ENCODE measurements around the gene PARPBP. TPM values are rescaled to one million over a fixed set of nuclear protein-coding genes. Genes with fewer than 3 reads are reported as not detected.
"Not testable (repeated sequence)": the region's sequence is repeated elsewhere in the genome, so short reads cannot be mapped to it uniquely, and the experiment has no call there.

Gene PARPBP
- total RNA-seq, 1 donor: 13.0 TPM

DNA sequence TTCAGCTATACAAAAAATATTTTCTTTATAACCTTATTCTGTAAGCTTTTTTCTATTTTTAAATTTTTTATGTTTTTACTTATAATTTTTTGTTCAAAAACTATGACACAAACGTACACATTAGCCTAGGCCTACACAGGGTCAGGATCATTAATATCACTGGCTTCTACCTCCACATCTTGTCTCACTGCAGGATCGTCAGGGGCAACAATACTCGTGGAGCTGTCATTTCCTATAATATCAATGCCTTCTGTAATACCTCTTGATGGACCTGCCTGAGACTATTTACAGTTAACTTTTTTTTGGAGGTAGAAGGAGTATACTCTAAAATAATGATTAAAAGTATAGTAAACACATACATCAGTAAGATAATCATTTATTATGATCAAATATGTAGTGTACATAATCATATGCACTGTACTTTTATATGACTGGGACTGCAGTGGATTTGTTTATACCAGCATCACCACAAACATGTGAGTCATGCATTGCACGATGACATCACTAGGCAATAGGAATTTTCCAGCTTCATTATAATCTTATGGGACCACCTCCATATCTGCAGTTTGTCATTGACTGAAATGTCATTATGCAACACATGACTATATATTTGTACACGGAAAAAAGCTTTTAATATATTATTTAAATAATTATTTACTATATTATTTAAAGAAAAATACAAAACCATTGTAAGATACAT lies 96.2 kb downstream of the PARPBP start:
- H3K4me3 ChIP-seq (ENCODE audit: low read depth, low read length): no peak overlapping the region
- peak; percentile 88 for DNase-seq (ENCODE audit: low read depth)

GRCh38 chr12:102220736-102221135 lies 100.8 kb downstream of the PARPBP start:
- H3K4me3 ChIP-seq (ENCODE audit: low read depth, low read length): no peak overlapping the region
- TF ChIP-seq, protein P1, sequence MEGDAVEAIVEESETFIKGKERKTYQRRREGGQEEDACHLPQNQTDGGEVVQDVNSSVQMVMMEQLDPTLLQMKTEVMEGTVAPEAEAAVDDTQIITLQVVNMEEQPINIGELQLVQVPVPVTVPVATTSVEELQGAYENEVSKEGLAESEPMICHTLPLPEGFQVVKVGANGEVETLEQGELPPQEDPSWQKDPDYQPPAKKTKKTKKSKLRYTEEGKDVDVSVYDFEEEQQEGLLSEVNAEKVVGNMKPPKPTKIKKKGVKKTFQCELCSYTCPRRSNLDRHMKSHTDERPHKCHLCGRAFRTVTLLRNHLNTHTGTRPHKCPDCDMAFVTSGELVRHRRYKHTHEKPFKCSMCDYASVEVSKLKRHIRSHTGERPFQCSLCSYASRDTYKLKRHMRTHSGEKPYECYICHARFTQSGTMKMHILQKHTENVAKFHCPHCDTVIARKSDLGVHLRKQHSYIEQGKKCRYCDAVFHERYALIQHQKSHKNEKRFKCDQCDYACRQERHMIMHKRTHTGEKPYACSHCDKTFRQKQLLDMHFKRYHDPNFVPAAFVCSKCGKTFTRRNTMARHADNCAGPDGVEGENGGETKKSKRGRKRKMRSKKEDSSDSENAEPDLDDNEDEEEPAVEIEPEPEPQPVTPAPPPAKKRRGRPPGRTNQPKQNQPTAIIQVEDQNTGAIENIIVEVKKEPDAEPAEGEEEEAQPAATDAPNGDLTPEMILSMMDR (IDR thresholded peaks at IDR 0.05; ENCODE audit: insufficient read depth, low read depth, low read length): no peak
- no peak for DNase-seq (ENCODE audit: low read depth)

More for the DNA sequence above, 96.2 kb downstream of the PARPBP start:
- TF ChIP-seq, protein P1 (IDR thresholded peaks at IDR 0.05; ENCODE audit: insufficient read depth, low read depth, low read length): no peak

- DNase-seq (ENCODE audit: low read depth): no peak
- TF ChIP-seq, protein P1 (IDR thresholded peaks at IDR 0.05; ENCODE audit: insufficient read depth, low read depth, low read length): no peak
- no peak overlapping the region for H3K4me3 ChIP-seq (ENCODE audit: low read depth, low read length)
Measured at GRCh38 chr12:102227954-102228353, 108.0 kb downstream of the PARPBP start.

DNA sequence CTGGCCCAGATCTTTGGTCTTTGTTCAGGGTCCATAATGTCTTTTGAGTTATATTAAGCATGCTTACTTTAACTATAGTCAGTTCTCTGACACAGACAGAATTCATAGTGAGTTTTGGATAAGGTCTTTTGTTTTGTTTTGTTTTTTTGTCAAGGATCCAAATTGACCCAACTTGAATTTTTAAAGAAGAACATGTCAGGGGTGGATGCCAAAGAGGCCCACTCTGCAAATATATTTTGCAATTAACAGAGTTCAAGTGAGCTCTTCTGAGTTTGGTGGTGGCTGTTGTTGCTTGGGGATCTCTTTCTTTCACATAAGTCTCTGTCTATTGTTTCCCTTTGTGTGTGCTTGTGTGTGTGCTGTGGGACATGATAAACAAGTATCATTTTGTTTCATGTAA lies 112.1 kb downstream of the PARPBP start:
- H3K4me3 ChIP-seq (ENCODE audit: low read depth, low read length): no peak overlapping the region
- no peak for DNase-seq (ENCODE audit: low read depth)
- TF ChIP-seq, protein P1 (IDR thresholded peaks at IDR 0.05; ENCODE audit: insufficient read depth, low read depth, low read length): no peak

GRCh38 chr12:102232446-102232845 lies 112.5 kb downstream of the PARPBP start:
- no peak overlapping the region for H3K4me3 ChIP-seq (ENCODE audit: low read depth, low read length)
- TF ChIP-seq, protein P1 (IDR thresholded peaks at IDR 0.05; ENCODE audit: insufficient read depth, low read depth, low read length): no peak
- peak; percentile 53 for DNase-seq (ENCODE audit: low read depth)

- no peak for DNase-seq (ENCODE audit: low read depth)
- H3K4me3 ChIP-seq (ENCODE audit: low read depth, low read length): no peak overlapping the region
Measured at GRCh38 chr12:102234599-102234998, 114.6 kb downstream of the PARPBP start.

GRCh38 chr12:102240859-102241258 lies 120.9 kb downstream of the PARPBP start:
- not testable (repeated sequence) for H3K4me3 ChIP-seq (ENCODE audit: low read depth, low read length); DNase-seq (ENCODE audit: low read depth)

More at GRCh38 chr12:102234599-102234998, 114.6 kb downstream of the PARPBP start:
- TF ChIP-seq, protein P1 (IDR thresholded peaks at IDR 0.05; ENCODE audit: insufficient read depth, low read depth, low read length): no peak

Small RNA genes within 50 kb of the gene (small RNA-seq; reads per million reads assigned to genes)
- gene RN7SL793P: not detected

Other genes with a start within 250 kb of the PARPBP start
- 95.7 and 344 TPM in 2 replicates for gene DRAM1, start 242.6 kb upstream of the PARPBP start, total RNA-seq
- gene WASHC3, start 58.2 kb upstream of the PARPBP start, total RNA-seq: 75.1 and 90.8 TPM in 2 replicates
- gene NUP37, start 69 bp upstream of the PARPBP start, total RNA-seq: 28.3 and 39.3 TPM in 2 replicates
- gene PMCH, start 77.7 kb downstream of the PARPBP start, total RNA-seq: not detected in 2 replicates

All from fibroblast of villous mesenchyme (primary cell).